ENCODE data around the gene APOBEC3B.

DNA sequence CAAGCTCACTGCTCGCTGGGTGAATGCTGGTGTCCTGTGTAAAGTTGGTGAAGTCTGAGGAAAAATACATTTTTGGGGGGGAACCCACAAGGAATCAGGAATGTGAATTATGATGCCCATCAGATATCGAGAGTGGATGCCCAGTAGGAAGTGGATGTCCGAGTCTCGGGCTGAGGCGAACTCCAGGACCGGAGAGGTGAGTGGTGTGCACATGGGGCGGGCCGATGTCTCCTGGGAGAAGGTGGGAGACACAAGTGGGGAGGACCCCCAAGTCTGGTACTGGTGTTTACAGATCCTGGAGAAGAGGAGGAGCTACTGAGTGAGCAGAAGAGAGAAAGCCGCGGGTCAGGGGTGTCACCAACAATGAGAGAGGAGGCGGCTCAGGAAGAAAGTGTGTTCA, 43.9 kb upstream of the APOBEC3B start:
- TF ChIP-seq POLR2A (IDR thresholded peaks at IDR 0.05) (no peak), EP300 (IDR thresholded peaks at IDR 0.05) (no peak), POLR2AphosphoS5 (IDR thresholded peaks at IDR 0.05) (no peak)
- TF ChIP-seq, protein P1, sequence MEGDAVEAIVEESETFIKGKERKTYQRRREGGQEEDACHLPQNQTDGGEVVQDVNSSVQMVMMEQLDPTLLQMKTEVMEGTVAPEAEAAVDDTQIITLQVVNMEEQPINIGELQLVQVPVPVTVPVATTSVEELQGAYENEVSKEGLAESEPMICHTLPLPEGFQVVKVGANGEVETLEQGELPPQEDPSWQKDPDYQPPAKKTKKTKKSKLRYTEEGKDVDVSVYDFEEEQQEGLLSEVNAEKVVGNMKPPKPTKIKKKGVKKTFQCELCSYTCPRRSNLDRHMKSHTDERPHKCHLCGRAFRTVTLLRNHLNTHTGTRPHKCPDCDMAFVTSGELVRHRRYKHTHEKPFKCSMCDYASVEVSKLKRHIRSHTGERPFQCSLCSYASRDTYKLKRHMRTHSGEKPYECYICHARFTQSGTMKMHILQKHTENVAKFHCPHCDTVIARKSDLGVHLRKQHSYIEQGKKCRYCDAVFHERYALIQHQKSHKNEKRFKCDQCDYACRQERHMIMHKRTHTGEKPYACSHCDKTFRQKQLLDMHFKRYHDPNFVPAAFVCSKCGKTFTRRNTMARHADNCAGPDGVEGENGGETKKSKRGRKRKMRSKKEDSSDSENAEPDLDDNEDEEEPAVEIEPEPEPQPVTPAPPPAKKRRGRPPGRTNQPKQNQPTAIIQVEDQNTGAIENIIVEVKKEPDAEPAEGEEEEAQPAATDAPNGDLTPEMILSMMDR (IDR thresholded peaks at IDR 0.05) = no peak

All from suprapubic skin (tissue), 4 donors.